Measurements from ENCODE around the gene NKAPL. TPM values are rescaled to one million over a fixed set of nuclear protein-coding genes. Genes with fewer than 3 reads are reported as not detected.

Gene NKAPL
- total RNA-seq, 1 experiment from 2014 or later = not detected

DNA sequence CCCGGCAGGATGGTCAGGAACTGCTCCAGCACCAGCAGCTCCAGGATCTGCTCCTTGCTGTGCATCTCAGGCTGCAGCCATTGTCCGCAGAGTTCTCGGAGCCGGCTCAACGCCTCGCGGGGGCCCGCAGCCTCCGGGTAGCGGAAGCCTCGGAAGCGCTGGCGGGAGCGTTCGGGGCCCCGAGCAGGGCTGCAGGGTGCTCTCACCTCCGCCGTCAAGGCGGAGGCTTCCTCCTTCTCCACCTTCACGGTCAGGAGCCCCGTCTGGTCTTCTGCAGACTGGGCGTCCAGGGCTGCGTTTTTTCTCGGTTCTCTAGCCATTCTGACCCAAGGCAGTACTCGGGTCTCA is 7.5 kb upstream of the NKAPL start:
- Histone ChIP-seq H3K79me2 (ENCODE audit: low read length) (peaks cover 19% of the 10 kb centered on the region), H3K4me3 (ENCODE audit: low read length) (peak overlapping the region; percentile 93), H3K27ac (ENCODE audit: low read length) (0 out of 2 replicates have a peak overlapping the region, but pooled peaks have one; percentile 4), H2AFZ (ENCODE audit: low read length) (peak overlapping the region; percentile 96), H3K27me3 (ENCODE audit: low read length) (no peaks in the 10 kb centered on the region), H3K36me3 (ENCODE audit: low read depth, low read length) (0 out of 2 replicates have a peak, but pooled peaks cover 1% of the 10 kb centered on the region), H3K9me3 (ENCODE audit: low read length) (no peaks in the 10 kb centered on the region), H3K9me2 (replicated peaks; ENCODE audit: low read length) (no peaks in the 10 kb centered on the region), H3K4me1 (ENCODE audit: insufficient read depth, low read length) (peaks cover 12% of the 10 kb centered on the region), H3F3A (ENCODE audit: low read length, unreplicated experiment) (no peaks in the 10 kb centered on the region), H4K20me1 (ENCODE audit: low read length) (no peaks in the 10 kb centered on the region), H3K9ac (ENCODE audit: low read length) (peak overlapping the region; percentile 79), H3K4me2 (ENCODE audit: low read length) (peak overlapping the region; percentile 87)
- ChIA-PET POLR2A (ENCODE audit: unreplicated experiment) (interaction anchor here (0.6 to 1.0 kb wide), 3 partner anchors 18 to 115 kb away, joined by 3 to 4 read pairs (median 3); partner anchors contain the start of gene PGBD1), CTCF (no interaction called here)
- intact Hi-C loops (cut with micrococcal nuclease) = loop anchor here (1.0 kb wide), 4 partner anchors 16 to 110 kb away; partner anchors contain the start of genes ZKSCAN8, ZSCAN26 and ZSCAN9
- TF ChIP-seq EZH2phosphoT487 (IDR thresholded peaks at IDR 0.05; ENCODE audit: borderline replicate concordance, low read length) (no peak), EZH2 (IDR thresholded peaks at IDR 0.05; ENCODE audit: low read length, unreplicated experiment) (no peak)
- TF ChIP-seq, protein P1, sequence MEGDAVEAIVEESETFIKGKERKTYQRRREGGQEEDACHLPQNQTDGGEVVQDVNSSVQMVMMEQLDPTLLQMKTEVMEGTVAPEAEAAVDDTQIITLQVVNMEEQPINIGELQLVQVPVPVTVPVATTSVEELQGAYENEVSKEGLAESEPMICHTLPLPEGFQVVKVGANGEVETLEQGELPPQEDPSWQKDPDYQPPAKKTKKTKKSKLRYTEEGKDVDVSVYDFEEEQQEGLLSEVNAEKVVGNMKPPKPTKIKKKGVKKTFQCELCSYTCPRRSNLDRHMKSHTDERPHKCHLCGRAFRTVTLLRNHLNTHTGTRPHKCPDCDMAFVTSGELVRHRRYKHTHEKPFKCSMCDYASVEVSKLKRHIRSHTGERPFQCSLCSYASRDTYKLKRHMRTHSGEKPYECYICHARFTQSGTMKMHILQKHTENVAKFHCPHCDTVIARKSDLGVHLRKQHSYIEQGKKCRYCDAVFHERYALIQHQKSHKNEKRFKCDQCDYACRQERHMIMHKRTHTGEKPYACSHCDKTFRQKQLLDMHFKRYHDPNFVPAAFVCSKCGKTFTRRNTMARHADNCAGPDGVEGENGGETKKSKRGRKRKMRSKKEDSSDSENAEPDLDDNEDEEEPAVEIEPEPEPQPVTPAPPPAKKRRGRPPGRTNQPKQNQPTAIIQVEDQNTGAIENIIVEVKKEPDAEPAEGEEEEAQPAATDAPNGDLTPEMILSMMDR (conservative IDR thresholded peaks at IDR 0.05; ENCODE audit: low read depth, low read length) = no peak
- ATAC-seq = peak; percentile 51
- BruUV-seq (replicated peaks) = TSS peak; percentile 65
- peak; percentile 17 for DNase-seq

DNA sequence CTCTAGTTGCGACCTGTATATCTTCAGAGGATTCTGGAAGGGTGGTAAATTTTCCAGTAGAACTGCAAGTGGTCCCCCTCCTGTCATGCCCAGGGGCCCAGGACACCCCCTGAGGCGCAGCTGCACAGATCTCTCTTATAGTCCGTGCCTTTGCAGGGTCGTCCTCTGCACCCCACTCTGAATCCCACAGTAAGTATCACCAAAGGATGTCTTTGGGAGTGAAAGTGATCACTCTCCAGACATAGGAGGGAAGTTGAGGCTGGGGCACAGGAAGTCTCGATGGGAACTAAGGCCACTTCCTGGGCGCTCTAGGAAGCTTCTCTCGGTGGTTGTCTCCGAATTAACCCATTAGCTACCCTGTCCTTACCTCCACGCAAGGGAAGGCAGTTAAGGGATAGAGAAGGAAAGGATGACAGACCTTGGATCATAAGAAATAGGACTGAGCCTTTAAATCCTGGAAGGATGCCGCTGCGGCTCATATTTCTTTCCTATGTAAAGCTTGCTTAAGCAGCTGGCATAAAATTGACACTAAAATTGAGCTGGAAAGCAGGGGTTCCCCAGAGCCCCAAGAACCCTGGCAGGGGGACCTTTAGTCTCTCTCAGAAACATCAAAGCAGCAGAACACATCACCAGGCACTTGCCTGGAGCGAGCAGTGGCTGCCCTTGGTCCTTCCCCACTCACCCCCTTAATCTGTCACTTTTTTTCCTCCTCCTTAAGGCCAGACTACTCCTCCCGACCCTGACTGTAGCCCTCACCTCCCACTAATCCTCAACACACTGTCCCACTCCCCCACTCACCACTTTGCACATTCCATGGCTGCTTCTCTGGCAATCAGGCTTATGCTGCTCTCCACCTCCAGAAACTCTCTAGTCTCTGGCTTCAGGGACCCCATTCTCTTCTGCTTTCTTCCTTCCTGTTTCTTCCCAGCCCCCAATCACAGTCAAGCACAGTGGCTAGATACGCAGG is 6.8 kb upstream of the NKAPL start, which contains the start of gene ZKSCAN4:
Gene ZKSCAN4, minus strand, starts transcription at position 261 of the 967 bp plus-strand sequence. CDS start 289 bp downstream, outside the sequence.
- POLR2A ChIA-PET (ENCODE audit: unreplicated experiment) = interaction anchor here (0.6 to 1.0 kb wide), 4 partner anchors 15 to 116 kb away, joined by 3 to 4 read pairs (median 4); partner anchors contain the start of genes PGBD1 and ZSCAN26
- Histone ChIP-seq H3K4me3 (ENCODE audit: low read length) (peak within 1 kb of the TSS; percentile 93), H3K9me2 (replicated peaks; ENCODE audit: low read length) (no peaks in the 10 kb centered on the region), H3K4me1 (ENCODE audit: insufficient read depth, low read length) (peaks cover 12% of the 10 kb centered on the region), H3K9ac (ENCODE audit: low read length) (peak within 1 kb of the TSS; percentile 79), H3K27me3 (ENCODE audit: low read length) (no peaks in the 10 kb centered on the region), H3K79me2 (ENCODE audit: low read length) (peaks cover 19% of the 10 kb centered on the region), H3K9me3 (ENCODE audit: low read length) (no peaks in the 10 kb centered on the region), H3F3A (ENCODE audit: low read length, unreplicated experiment) (no peaks in the 10 kb centered on the region), H3K36me3 (ENCODE audit: low read depth, low read length) (no peaks in the 10 kb centered on the region), H4K20me1 (ENCODE audit: low read length) (no peaks in the 10 kb centered on the region), H3K27ac (ENCODE audit: low read length) (0 out of 2 replicates have a peak within 1 kb of the TSS, but pooled peaks have one; percentile 4), H3K4me2 (ENCODE audit: low read length) (peak within 1 kb of the TSS; percentile 87), H2AFZ (ENCODE audit: low read length) (peak within 1 kb of the TSS; percentile 96)
- peak; percentile 89 for ATAC-seq
- TF ChIP-seq EZH2 (IDR thresholded peaks at IDR 0.05; ENCODE audit: low read length, unreplicated experiment) (no peak), EZH2phosphoT487 (IDR thresholded peaks at IDR 0.05; ENCODE audit: borderline replicate concordance, low read length) (no peak)
- TF ChIP-seq, protein P1 (conservative IDR thresholded peaks at IDR 0.05; ENCODE audit: low read depth, low read length) = no peak
- TSS peak; percentile 81 for BruUV-seq (replicated peaks)
- CTCF ChIA-PET = interaction anchor here (0.9 kb wide), 1 partner anchor 104 kb away, joined by 4 read pairs; no protein-coding TSS in a partner anchor
- intact Hi-C loops (cut with micrococcal nuclease) = loop anchor here (1.0 kb wide), 4 partner anchors 15 to 111 kb away; partner anchors contain the start of genes ZKSCAN8, ZSCAN26 and ZSCAN9
- DNase-seq = peak; percentile 93

Data from PC-3 (cell line).